ENCODE measurements around the gene PPP3CA. TPM values are rescaled to one million over a fixed set of nuclear protein-coding genes. Genes with fewer than 3 reads are reported as not detected.

Gene PPP3CA
- total RNA-seq, 2 donors from 2014 or later = 36.6 to 39.2 TPM

- no peak overlapping the region for H3K27ac Mint-ChIP-seq
- H3K4me1 Mint-ChIP-seq = peaks cover 36% of the 10 kb centered on the region
- H3K27ac ChIP-seq (ENCODE audit: low read depth, low read length) = no peak overlapping the region
- H3K9me3 Mint-ChIP-seq = no peaks in the 10 kb centered on the region
- peaks cover 5% of the 10 kb centered on the region for H3K4me1 ChIP-seq (ENCODE audit: control insufficient read depth, insufficient read depth, low read length)
- TF ChIP-seq CTCF (conservative IDR thresholded peaks at IDR 0.05) = no peak
- no peaks in the 10 kb centered on the region for H3K36me3 ChIP-seq (ENCODE audit: control insufficient read depth, insufficient read depth, low read length)
- H3K27me3 ChIP-seq (ENCODE audit: control insufficient read depth, insufficient read depth, low read length, poor library complexity, severe bottlenecking) = no peaks in the 10 kb centered on the region
- H3K4me3 Mint-ChIP-seq = no peak overlapping the region
- WGBS, 2 experiments (ENCODE audit: insufficient coverage in 1 of 2, insufficient read length in 1 of 2) = 63 to 84% methylated on average over 1 to 4 of the region's 4 CpGs
- H3K4me3 ChIP-seq (ENCODE audit: low read length) = no peak overlapping the region
- no peaks in the 10 kb centered on the region for H3K36me3 Mint-ChIP-seq (ENCODE audit: low read depth)
- no peaks in the 10 kb centered on the region for H3K27me3 Mint-ChIP-seq (ENCODE audit: insufficient read depth)
- H3K9me3 ChIP-seq (ENCODE audit: control insufficient read depth, low read length) = no peaks in the 10 kb centered on the region
- no peak for DNase-seq
- H3K9ac ChIP-seq (ENCODE audit: extremely low read depth, low read length, poor library complexity, severe bottlenecking) = no peak overlapping the region
These were observed 172.5 kb downstream of the PPP3CA start for GRCh38 chr4:101174679-101175345.

DNA sequence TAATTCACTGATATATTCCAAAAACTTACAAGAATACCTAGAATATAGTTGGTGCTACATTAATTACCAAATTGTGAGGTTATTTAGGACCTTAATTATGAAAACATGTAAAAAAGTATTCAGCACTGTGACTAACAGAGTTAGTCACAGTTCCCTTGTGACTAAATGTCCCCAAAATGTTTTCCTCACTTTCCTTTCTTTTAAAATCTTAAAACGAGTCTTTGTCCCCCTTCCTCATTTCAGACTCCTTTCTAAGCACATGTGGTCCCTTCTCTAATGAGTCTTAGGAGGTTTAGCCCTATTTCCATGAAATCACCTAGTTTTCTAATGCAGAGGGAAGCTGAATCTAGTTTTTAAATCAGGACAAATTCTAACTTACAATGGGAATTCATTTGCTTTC lies 175.0 kb downstream of the PPP3CA start:
- no peak for TF ChIP-seq CTCF (conservative IDR thresholded peaks at IDR 0.05)
- no peak overlapping the region for H3K4me3 Mint-ChIP-seq
- H3K4me1 Mint-ChIP-seq = peaks cover 35% of the 10 kb centered on the region
- peaks cover 5% of the 10 kb centered on the region for H3K4me1 ChIP-seq (ENCODE audit: control insufficient read depth, insufficient read depth, low read length)
- H3K9me3 ChIP-seq (ENCODE audit: control insufficient read depth, low read length) = no peaks in the 10 kb centered on the region
- H3K9ac ChIP-seq (ENCODE audit: extremely low read depth, low read length, poor library complexity, severe bottlenecking) = no peak overlapping the region
- H3K36me3 Mint-ChIP-seq (ENCODE audit: low read depth) = no peaks in the 10 kb centered on the region
- WGBS, 2 experiments (ENCODE audit: insufficient coverage in 1 of 2, insufficient read length in 1 of 2) = 80 to 85% methylated on average over 1 of the region's 1 CpG
- DNase-seq = no peak
- no peaks in the 10 kb centered on the region for H3K9me3 Mint-ChIP-seq
- H3K4me3 ChIP-seq (ENCODE audit: low read length) = no peak overlapping the region
- no peak overlapping the region for H3K27ac Mint-ChIP-seq
- H3K27me3 Mint-ChIP-seq (ENCODE audit: insufficient read depth) = no peaks in the 10 kb centered on the region
- H3K27ac ChIP-seq (ENCODE audit: low read depth, low read length) = no peak overlapping the region
- H3K27me3 ChIP-seq (ENCODE audit: control insufficient read depth, insufficient read depth, low read length, poor library complexity, severe bottlenecking) = no peaks in the 10 kb centered on the region
- no peaks in the 10 kb centered on the region for H3K36me3 ChIP-seq (ENCODE audit: control insufficient read depth, insufficient read depth, low read length)

DNA sequence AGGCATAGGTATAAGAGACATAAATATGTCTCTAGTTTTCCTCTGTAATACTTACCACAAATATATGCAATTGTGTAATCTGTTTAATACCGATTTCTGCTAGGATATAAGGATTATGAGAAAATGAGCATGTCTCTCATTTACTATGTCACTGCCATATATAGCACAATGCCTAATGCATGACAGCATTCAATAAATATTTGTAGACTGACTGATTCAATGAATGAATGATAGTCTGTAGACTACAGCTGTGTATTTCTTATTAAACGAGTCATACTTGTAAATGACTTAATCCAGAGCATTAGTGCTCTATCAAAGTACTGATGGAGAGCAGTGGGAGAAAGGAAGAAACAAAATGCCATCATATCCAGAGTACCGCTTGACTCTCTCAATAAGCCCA lies 175.6 kb downstream of the PPP3CA start:
- H3K4me3 ChIP-seq (ENCODE audit: low read length) = no peak overlapping the region
- H3K9ac ChIP-seq (ENCODE audit: extremely low read depth, low read length, poor library complexity, severe bottlenecking) = no peak overlapping the region
- no peaks in the 10 kb centered on the region for H3K27me3 Mint-ChIP-seq (ENCODE audit: insufficient read depth)
- H3K27me3 ChIP-seq (ENCODE audit: control insufficient read depth, insufficient read depth, low read length, poor library complexity, severe bottlenecking) = no peaks in the 10 kb centered on the region
- H3K4me1 Mint-ChIP-seq = peaks cover 29% of the 10 kb centered on the region
- H3K9me3 Mint-ChIP-seq = no peaks in the 10 kb centered on the region
- 86 to 96% methylated on average over 1 to 2 of the region's 3 CpGs for WGBS, 2 experiments (ENCODE audit: insufficient coverage in 1 of 2, insufficient read length in 1 of 2)
- no peaks in the 10 kb centered on the region for H3K36me3 ChIP-seq (ENCODE audit: control insufficient read depth, insufficient read depth, low read length)
- peaks cover 5% of the 10 kb centered on the region for H3K4me1 ChIP-seq (ENCODE audit: control insufficient read depth, insufficient read depth, low read length)
- no peak overlapping the region for H3K27ac Mint-ChIP-seq
- DNase-seq = no peak
- H3K27ac ChIP-seq (ENCODE audit: low read depth, low read length) = no peak overlapping the region
- no peak overlapping the region for H3K4me3 Mint-ChIP-seq
- TF ChIP-seq CTCF (conservative IDR thresholded peaks at IDR 0.05) = no peak
- no peaks in the 10 kb centered on the region for H3K36me3 Mint-ChIP-seq (ENCODE audit: low read depth)
- no peaks in the 10 kb centered on the region for H3K9me3 ChIP-seq (ENCODE audit: control insufficient read depth, low read length)
